LNCAP (cell line): ENCODE data around the gene ZCCHC14.

ENCODE experiments used
- TF ChIP-seq, protein P1 (sequence below): fragments of 450-650 bp; IDR thresholded peaks from 2 replicates; pipeline ENCODE4 v1.5.1; 2017; ENCODE audit warnings: mild to moderate bottlenecking

ZCCHC14 gene

DNA sequence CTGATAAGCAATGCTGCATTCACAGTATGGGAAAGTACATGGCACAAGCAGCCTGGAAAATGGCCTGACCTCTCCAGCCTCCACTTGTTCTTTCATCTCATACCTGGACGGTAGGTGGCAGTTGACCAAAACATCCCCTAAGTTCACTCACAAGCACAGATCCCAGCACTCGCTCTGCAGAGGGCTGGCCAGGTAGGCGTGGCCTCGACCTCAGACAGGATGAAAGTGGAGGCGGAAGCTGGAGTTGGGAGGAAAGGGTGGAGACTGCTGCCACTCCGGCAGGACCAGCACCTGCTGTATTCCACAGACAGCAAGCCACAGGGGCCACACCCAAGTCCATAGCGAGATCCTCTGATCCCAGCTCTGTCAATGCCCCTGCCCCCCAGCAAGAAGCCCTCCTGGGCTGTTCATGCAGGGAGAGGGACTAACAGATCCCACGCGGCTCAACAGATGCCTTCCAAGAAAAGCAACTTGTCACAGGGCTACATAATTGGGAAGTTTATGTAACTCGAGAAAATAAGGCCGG is 31.3 kb downstream of the ZCCHC14 start:
- TF ChIP-seq, protein P1, sequence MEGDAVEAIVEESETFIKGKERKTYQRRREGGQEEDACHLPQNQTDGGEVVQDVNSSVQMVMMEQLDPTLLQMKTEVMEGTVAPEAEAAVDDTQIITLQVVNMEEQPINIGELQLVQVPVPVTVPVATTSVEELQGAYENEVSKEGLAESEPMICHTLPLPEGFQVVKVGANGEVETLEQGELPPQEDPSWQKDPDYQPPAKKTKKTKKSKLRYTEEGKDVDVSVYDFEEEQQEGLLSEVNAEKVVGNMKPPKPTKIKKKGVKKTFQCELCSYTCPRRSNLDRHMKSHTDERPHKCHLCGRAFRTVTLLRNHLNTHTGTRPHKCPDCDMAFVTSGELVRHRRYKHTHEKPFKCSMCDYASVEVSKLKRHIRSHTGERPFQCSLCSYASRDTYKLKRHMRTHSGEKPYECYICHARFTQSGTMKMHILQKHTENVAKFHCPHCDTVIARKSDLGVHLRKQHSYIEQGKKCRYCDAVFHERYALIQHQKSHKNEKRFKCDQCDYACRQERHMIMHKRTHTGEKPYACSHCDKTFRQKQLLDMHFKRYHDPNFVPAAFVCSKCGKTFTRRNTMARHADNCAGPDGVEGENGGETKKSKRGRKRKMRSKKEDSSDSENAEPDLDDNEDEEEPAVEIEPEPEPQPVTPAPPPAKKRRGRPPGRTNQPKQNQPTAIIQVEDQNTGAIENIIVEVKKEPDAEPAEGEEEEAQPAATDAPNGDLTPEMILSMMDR, result peak; percentile 69

GRCh38 chr16:87460936-87461335 is 31.9 kb downstream of the ZCCHC14 start:
- TF ChIP-seq, protein P1, result no peak

- TF ChIP-seq, protein P1, result no peak
These were observed 33.0 kb downstream of the ZCCHC14 start for GRCh38 chr16:87459833-87460232.

GRCh38 chr16:87459027-87459426 is 33.8 kb downstream of the ZCCHC14 start:
- TF ChIP-seq, protein P1, result no peak

GRCh38 chr16:87458424-87458915 is 34.4 kb downstream of the ZCCHC14 start:
- TF ChIP-seq, protein P1, result no peak

DNA sequence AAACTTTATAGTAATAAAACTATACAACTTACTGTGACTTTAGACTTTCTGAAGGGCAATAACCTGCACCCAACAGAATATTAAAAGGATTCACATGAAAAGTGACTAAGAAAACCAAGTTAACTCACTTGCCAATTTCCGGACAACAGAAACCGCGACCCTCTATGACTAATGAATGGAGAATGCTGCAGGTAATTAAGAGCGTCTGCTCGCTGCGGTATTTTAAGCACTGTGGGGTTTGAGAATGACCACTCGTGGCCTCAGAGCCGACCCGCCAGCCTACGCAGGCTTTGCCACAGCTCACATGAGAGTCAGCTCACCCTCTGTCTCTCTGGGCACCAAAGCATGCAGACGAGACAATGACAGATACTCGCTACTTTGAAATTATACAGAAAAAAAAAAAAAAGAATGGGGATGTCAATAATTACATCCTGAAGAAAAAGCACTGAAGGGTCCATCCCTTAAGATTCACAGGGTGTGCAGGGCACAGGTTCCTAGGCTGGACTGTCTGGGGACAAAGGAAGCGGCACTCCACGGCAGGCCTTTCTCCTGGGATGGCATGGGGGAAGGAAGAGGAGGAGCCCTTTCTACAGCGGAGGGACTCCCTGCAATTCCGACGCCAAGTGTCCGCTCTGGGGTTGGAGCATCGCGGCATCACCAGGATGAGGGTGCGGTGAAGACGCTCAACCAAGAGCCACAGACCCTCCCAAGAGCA is 35.0 kb downstream of the ZCCHC14 start:
- TF ChIP-seq, protein P1, result no peak

GRCh38 chr16:87457061-87457611 is 35.7 kb downstream of the ZCCHC14 start:
- TF ChIP-seq, protein P1, result no peak
